NCI-H82 treated with DMSO at 0.1 percent for 48 hours (cell line): ENCODE data around the gene SMIM43.
"Not testable (repeated sequence)": the region's sequence is repeated elsewhere in the genome, so short reads cannot be mapped to it uniquely, and the experiment has no call there.

Experiments
- DNase-seq: peaks from one replicate; lab custom pipeline; 2025; ENCODE audit not compliant: unreplicated experiment; lab: John Stamatoyannopoulos, UW

The SMIM43 gene

DNA sequence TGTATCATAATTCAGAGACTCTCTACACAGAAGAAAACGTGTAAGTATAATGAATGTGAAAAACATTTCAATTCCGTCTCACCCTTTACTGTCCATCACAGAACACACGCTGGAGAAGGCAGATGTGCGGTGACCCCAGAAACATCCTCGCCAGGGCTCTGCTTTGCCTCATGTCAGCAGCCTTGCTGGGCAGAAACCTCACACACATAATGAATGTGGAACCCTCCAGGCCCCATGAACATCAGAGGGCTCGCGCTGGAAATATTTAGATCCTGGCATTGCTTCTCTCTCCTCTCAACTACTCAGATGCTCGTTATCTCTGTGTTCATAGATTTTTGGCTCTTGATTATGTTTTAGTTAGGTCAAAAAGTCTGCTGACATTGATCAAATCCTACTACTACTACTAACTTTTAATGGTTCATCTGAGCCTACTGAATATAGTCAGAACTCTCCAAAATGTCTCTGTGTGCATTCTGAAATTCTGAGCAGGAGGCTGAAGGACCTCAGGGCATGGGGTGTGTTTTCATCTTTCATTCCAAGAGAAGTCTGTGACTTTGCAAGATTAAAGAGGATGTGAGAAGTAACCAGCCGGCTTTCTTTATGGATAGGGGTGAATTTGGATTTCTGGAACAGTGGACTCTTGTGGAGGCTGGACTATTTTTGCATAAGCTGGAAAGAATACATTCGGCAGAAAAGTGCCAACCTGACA lies 27.0 kb downstream of the SMIM43 start:
- no peak for DNase-seq

DNA sequence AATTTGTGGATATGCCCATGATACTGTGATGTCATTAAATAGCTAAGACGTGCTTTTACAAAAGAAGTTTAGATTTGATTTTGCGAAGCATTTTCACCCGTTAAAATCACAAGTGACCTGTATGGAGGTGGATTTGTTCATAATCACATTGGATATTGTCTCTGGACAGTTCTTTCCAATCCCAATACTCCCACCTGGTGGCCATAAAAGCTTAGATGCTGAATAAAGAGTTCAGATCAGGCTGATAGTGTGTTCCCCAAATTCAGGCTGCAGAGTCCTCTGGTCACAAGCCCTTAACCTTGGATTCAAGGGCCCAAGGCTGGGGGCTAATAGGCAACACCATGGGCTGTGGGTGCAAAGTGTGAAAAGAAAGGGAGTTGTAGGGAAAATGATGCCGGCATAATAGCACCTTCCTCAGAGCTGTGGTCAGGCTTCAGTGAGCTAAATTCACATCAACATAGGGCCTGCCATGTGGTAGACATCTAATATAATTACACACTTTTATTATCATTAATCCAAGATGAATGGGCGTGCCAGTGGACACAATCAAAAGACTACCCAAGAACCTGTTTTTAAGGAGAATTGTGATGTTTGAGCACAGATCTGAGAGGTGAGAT lies 28.1 kb downstream of the SMIM43 start:
- DNase-seq, result peak; percentile 22

- DNase-seq, result no peak
These were observed 30.4 kb downstream of the SMIM43 start for GRCh38 chr4:121734571-121734970.

GRCh38 chr4:121733942-121734341 lies 31.0 kb downstream of the SMIM43 start:
- no peak for DNase-seq

- not testable (repeated sequence) for DNase-seq
These were observed 35.2 kb downstream of the SMIM43 start for GRCh38 chr4:121729753-121730152.

DNA sequence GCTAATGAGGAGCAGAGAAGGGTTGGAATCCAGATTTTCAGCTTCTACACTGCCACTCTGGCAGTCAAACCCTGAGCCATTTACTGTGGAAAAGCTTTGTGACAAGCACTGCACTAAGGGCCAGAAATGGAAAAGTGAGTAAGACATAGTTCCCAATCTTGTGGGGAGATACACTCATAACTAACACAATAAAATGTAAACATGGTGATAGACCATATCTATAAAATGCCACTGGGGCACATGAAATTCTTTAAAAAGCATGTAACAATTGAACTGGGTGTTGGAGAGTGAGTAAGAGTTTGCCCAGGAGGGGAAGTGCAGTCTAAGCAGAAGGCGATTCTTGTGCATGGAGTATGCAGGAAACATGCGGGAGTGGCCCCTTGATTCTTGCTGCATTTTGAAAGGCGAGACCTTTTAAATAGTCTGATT lies 36.2 kb downstream of the SMIM43 start:
- DNase-seq, result no peak

GRCh38 chr4:121728066-121728465 lies 36.9 kb downstream of the SMIM43 start:
- DNase-seq, result no peak

DNA sequence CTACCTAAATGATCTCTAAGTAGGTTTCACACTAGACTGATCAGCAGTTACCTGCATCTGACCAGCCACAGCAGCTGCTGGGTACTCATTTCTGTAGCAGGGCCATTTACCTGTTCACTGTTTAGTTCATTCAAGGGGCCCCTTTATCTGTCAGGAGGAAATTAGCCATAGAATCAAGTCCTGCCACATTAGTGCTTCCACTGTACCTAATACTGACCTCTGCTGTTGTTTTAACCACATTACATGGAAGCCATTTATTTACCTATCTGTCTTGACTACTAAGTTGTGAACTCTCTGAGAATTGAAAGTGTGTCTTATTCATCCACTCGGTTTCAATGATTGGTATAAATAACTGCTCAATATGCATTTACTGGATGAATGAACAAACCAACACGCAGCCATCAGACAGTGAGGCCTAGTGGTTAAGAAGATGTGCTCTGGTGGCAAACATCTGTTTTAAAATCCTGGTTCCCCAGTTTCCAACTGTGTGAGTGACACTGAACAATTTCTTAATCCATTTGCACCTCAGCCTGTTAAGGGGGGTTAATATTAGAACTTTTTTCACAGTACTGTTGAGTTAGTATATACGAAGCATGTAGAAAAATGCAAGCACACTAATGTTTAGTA lies 38.2 kb downstream of the SMIM43 start:
- peak; percentile 35 for DNase-seq

GRCh38 chr4:121724671-121725070 lies 40.3 kb downstream of the SMIM43 start:
- no peak for DNase-seq

GRCh38 chr4:121721700-121722099 lies 43.3 kb downstream of the SMIM43 start:
- no peak for DNase-seq

- DNase-seq, result no peak
These were observed 44.9 kb downstream of the SMIM43 start for GRCh38 chr4:121720109-121720508.

DNA sequence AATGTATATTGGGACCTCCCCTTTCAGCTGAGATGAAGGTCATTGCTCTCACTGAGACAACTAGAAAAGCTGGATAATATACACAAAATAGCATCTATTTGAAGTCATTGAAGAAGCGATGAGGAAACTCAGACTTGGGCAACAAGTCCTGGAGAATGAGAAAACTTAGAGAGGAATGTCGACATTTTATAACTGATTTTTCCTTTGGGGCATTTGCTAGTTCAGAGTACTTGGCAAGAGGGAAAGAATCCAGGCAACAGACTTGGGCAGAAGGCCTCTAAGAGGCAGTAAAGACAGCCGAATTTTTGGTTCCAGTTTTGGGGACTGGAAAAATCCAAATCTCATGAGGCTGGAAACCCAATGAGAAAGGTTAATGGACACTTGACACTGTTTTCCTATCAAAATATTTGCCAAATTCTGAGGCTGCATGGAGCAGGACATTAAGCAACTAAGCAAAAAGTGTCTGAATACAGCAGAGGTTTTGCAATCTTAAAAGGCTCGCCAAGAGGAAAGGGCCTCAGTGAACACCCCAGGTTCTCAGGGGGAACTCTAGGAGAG lies 47.2 kb downstream of the SMIM43 start:
- DNase-seq, result no peak

GRCh38 chr4:121714548-121714947 lies 50.4 kb downstream of the SMIM43 start:
- DNase-seq, result no peak

GRCh38 chr4:121712783-121713182 lies 52.2 kb downstream of the SMIM43 start:
- no peak for DNase-seq

- DNase-seq, result no peak
These were observed 52.8 kb downstream of the SMIM43 start for GRCh38 chr4:121712001-121712651.

GRCh38 chr4:121711263-121712000 lies 53.5 kb downstream of the SMIM43 start:
- peak; percentile 16 for DNase-seq

DNA sequence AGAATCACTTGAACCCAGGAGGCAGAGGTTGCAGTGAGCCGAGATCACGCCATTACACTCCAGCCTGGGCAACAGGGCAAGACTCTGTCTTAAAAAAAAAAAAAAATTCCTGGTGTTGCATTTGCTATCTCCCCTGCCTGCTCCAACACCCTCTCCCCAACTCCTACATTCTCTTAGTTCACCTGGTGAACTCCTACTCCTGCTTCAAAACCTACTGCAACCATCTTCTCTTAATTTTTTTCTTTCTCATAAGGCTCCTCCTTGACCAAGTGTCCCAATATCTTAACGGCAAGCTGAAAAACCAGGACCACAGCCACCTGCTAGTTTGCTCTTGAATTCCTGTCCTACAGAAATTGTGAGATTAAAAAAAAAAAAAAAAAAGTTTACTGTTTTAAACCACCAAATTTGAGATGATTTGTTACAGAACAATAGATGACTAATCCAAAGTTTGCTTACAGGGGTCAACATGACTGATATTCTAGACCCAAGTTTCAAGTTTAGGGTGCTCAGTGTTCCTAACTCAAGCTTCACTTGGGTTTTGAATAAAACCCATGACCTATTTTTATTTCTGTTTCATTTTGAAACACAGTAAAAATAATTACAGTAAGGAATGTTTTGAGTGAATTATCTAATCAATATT lies 55.1 kb downstream of the SMIM43 start:
- DNase-seq, result no peak
